Caco-2 (cell line): ENCODE data around the gene EPS8L3. TPM values are rescaled to one million over a fixed set of nuclear protein-coding genes. Genes with fewer than 3 reads are reported as not detected.
"Not testable (repeated sequence)": the region's sequence is repeated elsewhere in the genome, so short reads cannot be mapped to it uniquely, and the experiment has no call there.

ENCODE experiments used
- BruUV-seq: library from RNA; stranded (reverse); fragments of 400-500 nt; replicated peaks from 2 replicates; lab custom pipeline; 2021; lab: Mats Ljungman, UMichigan
- CTCF ChIA-PET: fragments of 300-600 bp; sonication (Branson Sonifier 250); formaldehyde crosslinking; loops from one replicate; lab custom pipeline; 2022; ENCODE audit warnings: antibody characterized with exemption; lab: Charles Lee
- POLR2A ChIA-PET: fragments of 300-600 bp; sonication (Branson Sonifier 250); formaldehyde crosslinking; loops from one replicate; lab custom pipeline; 2022; ENCODE audit warnings: antibody characterized with exemption; lab: Charles Lee
- DNase-seq, 2 experiments: peaks; one replicate each; pipeline versions ENCODE4 v3.0.0 to v3.0.0-alpha.2; 2020 to 2022
- H3K27me3 ChIP-seq: replicated peaks from 2 replicates; pipeline ENCODE4 v1.6.0; 2011; ENCODE audit warnings: low read length; ENCODE audit not compliant: control insufficient read depth, insufficient read depth
- H3K36me3 ChIP-seq: 2 replicates; pipeline ENCODE4 v1.5.1; 2011; ENCODE audit warnings: low read length; ENCODE audit not compliant: control insufficient read depth, insufficient read depth
- H3K4me1 ChIP-seq: fragments of 250-450 bp; sonication (Bioruptor Pico); 2 replicates; pipeline ENCODE4 v1.5.1; 2020; ENCODE audit warnings: mild to moderate bottlenecking
- H3K4me3 ChIP-seq: 2 replicates; pipeline ENCODE4 v1.5.1; 2011; ENCODE audit warnings: low read depth, mild to moderate bottlenecking, control low read depth, low read length
- H3K9me3 ChIP-seq: fragments of 250-450 bp; sonication (Bioruptor Pico); 2 replicates; pipeline ENCODE4 v1.5.1; 2020; ENCODE audit warnings: mild to moderate bottlenecking, moderate library complexity
- H3K27ac Mint-ChIP-seq: one replicate; pipeline ENCODE4 v1.8.0; 2022; ENCODE audit warnings: mixed read lengths; ENCODE audit not compliant: unreplicated experiment
- H3K27me3 Mint-ChIP-seq: one replicate; pipeline ENCODE4 v1.8.0; 2022; ENCODE audit warnings: mixed read lengths; ENCODE audit not compliant: insufficient read depth, unreplicated experiment
- H3K36me3 Mint-ChIP-seq: one replicate; pipeline ENCODE4 v1.8.0; 2022; ENCODE audit warnings: mild to moderate bottlenecking, mixed read lengths; ENCODE audit not compliant: insufficient read depth, unreplicated experiment
- H3K4me1 Mint-ChIP-seq: one replicate; pipeline ENCODE4 v1.8.0; 2022; ENCODE audit warnings: low read depth, mixed read lengths; ENCODE audit not compliant: unreplicated experiment
- H3K4me3 Mint-ChIP-seq: one replicate; pipeline ENCODE4 v1.8.0; 2022; ENCODE audit warnings: mild to moderate bottlenecking, moderate library complexity, mixed read lengths; ENCODE audit not compliant: unreplicated experiment
- H3K9me3 Mint-ChIP-seq: one replicate; pipeline ENCODE4 v1.8.0; 2022; ENCODE audit warnings: mixed read lengths; ENCODE audit not compliant: unreplicated experiment
- intact Hi-C: fragments of 100-400 bp; cut with micrococcal nuclease; formaldehyde crosslinking; loops from one replicate; pipeline ENCODE4 v1.10.0; 2022; ENCODE audit not compliant: unreplicated experiment
- total RNA-seq: library from RNA; stranded (reverse); gene quantifications from 2 replicates; pipeline ENCODE4 v1.2.3, GENCODE V29; 2022
- TF ChIP-seq, protein P1 (sequence below), 2 experiments: fragments of 200-600 bp in 1 of 2; IDR thresholded peaks; 1 replicate in 1 of 2; 2 replicates in 1 of 2; pipeline versions ENCODE4 v1.5.1 to v1.8.0; 2011 to 2022; ENCODE audit warnings: antibody characterized with exemption in 1 of 2, control low read depth in 1 of 2, inconsistent platforms in 1 of 2, low read depth in 1 of 2, low read length in 1 of 2, mild to moderate bottlenecking in 1 of 2, moderate library complexity in 1 of 2; ENCODE audit not compliant: insufficient read depth in 1 of 2, severe bottlenecking in 1 of 2, unreplicated experiment in 1 of 2

The EPS8L3 gene
- total RNA-seq, 1 experiment from 2014 or later, result 15.3 TPM

DNA sequence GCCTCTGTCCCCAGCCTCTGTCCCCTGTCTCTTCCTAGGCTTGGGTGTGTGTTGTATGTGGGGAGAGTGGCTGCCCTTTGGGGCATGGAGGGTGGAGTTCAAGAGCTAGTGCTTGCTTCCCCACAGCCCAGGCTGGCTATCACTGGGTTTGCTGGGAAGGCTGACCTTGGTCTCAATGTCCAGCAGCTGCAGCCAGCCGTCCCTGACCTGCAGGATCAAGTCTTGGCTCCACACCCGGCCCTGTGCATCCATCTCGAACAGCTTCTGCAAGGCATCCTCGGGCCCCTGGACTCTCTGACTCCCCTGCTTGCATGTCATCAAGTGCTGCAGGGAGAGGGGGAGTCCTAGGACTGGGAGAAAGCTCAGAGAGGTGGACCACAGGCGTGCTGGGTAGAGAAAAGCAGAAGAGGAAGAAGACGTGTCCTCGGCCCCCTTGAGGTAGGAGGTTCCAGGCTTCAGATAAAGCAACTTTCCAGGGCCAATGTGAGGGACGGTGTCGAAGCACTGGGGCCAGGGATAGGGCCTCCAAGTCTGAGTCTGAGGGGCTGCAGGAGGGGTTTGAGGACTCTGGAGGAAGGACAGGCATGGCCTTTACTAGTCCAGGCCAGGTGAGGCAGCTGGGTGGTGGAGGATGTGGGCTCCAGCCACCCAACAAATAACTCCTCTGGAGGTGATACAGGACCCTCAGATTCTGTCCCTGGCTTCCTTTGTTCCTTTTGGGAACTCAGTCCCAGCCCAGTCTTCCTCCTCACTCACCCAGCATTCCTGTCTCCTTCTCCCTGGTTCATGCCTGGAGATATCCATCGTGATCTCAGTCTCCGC, 4.0 kb downstream of the EPS8L3 start:
- no TSS peak for BruUV-seq
- POLR2A ChIA-PET, result no interaction called here
- peaks cover 11% of the 10 kb centered on the region for H3K36me3 Mint-ChIP-seq
- Histone ChIP-seq H3K36me3 (peaks cover 1% of the 10 kb centered on the region), H3K4me3 (no peak overlapping the region), H3K27me3 (no peaks in the 10 kb centered on the region), H3K4me1 (peaks cover 14% of the 10 kb centered on the region), H3K9me3 (no peaks in the 10 kb centered on the region)
- no peaks in the 10 kb centered on the region for H3K27me3 Mint-ChIP-seq
- TF ChIP-seq, protein P1, sequence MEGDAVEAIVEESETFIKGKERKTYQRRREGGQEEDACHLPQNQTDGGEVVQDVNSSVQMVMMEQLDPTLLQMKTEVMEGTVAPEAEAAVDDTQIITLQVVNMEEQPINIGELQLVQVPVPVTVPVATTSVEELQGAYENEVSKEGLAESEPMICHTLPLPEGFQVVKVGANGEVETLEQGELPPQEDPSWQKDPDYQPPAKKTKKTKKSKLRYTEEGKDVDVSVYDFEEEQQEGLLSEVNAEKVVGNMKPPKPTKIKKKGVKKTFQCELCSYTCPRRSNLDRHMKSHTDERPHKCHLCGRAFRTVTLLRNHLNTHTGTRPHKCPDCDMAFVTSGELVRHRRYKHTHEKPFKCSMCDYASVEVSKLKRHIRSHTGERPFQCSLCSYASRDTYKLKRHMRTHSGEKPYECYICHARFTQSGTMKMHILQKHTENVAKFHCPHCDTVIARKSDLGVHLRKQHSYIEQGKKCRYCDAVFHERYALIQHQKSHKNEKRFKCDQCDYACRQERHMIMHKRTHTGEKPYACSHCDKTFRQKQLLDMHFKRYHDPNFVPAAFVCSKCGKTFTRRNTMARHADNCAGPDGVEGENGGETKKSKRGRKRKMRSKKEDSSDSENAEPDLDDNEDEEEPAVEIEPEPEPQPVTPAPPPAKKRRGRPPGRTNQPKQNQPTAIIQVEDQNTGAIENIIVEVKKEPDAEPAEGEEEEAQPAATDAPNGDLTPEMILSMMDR (IDR thresholded peaks at IDR 0.05; ENCODE audit: insufficient read depth in 1 of 2, low read depth in 1 of 2, low read length in 1 of 2, severe bottlenecking in 1 of 2, unreplicated experiment in 1 of 2), result no peak
- H3K27ac Mint-ChIP-seq, result no peak overlapping the region
- H3K9me3 Mint-ChIP-seq, result no peaks in the 10 kb centered on the region
- intact Hi-C loops, result no loop called here
- CTCF ChIA-PET, result interaction anchor here (0.6 kb wide), 1 partner anchor 1559 kb away, joined by 3 read pairs; the partner anchor contains the start of gene SLC25A24
- no peak overlapping the region for H3K4me3 Mint-ChIP-seq
- no peak for DNase-seq
- H3K4me1 Mint-ChIP-seq, result peaks cover 27% of the 10 kb centered on the region

DNA sequence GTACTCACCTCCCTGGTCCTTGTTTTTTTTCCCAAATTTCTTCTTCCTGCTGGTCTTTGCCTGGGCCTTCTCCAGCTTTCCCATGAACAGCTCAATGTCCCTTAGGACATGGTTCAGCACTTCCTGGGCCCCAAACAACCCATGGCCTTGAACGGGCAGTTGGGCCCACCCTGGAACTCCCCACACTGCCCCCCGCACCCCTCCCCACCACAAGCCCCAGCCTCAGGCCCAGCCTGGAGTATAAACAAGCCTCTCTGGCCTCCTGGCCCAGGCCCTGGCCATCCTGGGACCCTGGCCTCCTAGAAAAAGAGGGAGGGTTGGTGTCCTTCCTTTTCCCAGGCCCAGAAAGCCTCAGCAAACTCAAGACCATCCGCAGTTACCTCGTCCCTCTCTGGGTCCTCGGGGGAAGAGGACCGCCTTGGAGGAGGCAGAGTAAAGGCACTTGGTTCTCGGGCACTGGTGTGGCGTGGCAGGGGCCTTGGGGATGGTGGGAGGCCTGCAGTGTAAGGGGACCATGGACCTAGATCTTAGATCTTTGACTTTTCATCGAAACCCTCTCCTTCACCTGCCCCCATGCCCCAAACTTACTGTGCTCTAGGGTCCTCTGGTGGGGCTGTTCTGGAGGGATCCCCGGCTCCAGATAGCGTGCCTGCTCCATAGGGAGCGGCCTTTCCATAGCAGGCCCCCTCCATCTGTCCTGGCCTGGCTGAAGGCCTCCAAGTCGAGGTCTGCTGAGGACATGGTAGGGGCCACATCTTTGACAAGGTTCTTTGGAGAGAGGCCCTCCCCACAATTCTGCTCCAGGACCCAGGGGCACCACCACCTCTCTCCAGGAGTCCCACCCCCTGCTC, 5.6 kb downstream of the EPS8L3 start:
- no peaks in the 10 kb centered on the region for H3K27me3 Mint-ChIP-seq
- H3K27me3 ChIP-seq, result no peaks in the 10 kb centered on the region
- no peaks in the 10 kb centered on the region for H3K9me3 ChIP-seq
- intact Hi-C loops, result no loop called here
- DNase-seq, result no peak
- no peaks in the 10 kb centered on the region for H3K9me3 Mint-ChIP-seq
- H3K4me3 Mint-ChIP-seq, result no peak overlapping the region
- H3K4me1 ChIP-seq, result peaks cover under 1% of the 10 kb centered on the region
- CTCF ChIA-PET, result no interaction called here
- POLR2A ChIA-PET, result no interaction called here
- TF ChIP-seq, protein P1 (IDR thresholded peaks at IDR 0.05; ENCODE audit: insufficient read depth in 1 of 2, low read depth in 1 of 2, low read length in 1 of 2, severe bottlenecking in 1 of 2, unreplicated experiment in 1 of 2), result no peak
- peaks cover 11% of the 10 kb centered on the region for H3K36me3 Mint-ChIP-seq
- no TSS peak for BruUV-seq
- H3K36me3 ChIP-seq, result peaks cover 1% of the 10 kb centered on the region
- H3K4me1 Mint-ChIP-seq, result peaks cover 22% of the 10 kb centered on the region
- no peak overlapping the region for H3K4me3 ChIP-seq
- no peak overlapping the region for H3K27ac Mint-ChIP-seq

DNA sequence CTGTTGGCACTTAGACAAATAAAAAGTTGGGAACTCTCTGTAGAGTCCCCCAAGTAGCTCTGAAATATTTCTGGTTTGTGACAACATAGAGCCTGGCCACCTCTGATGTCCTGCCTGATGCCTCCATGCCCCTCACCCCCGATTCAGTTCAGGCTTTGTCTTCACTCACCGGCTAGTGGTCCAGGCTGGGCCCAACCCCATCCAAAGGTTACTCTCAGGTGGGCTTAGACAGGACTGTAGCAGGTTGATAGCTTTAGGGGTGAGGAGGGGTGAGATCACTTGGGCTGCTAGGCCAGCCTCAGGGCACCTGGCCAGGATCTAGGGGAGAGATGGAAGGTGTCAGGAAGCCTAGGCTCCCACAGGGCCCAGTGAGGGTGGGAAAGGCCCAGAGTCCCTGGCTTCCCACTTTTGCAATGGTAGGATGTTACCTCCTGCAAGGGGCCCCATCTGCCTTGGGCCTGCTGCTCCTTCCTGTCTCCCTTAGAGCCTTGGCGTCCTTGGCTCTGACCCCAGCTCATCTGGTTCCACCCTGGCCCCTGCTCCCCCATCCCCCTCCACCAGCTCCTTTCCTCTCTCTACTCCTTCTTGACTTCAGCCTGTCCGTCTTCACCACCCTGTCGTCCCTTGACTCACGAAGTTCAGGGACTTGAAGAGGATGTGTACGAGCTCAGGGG, 6.7 kb downstream of the EPS8L3 start:
- no peak for DNase-seq
- intact Hi-C loops, result no loop called here
- Mint-ChIP-seq H3K36me3 (peaks cover 11% of the 10 kb centered on the region), H3K4me3 (no peak overlapping the region), H3K9me3 (no peaks in the 10 kb centered on the region), H3K27ac (no peak overlapping the region), H3K4me1 (peaks cover 12% of the 10 kb centered on the region), H3K27me3 (no peaks in the 10 kb centered on the region)
- peaks cover 1% of the 10 kb centered on the region for H3K36me3 ChIP-seq
- POLR2A ChIA-PET, result no interaction called here
- H3K4me3 ChIP-seq, result no peak overlapping the region
- H3K4me1 ChIP-seq, result no peaks in the 10 kb centered on the region
- no peaks in the 10 kb centered on the region for H3K27me3 ChIP-seq
- TF ChIP-seq, protein P1 (IDR thresholded peaks at IDR 0.05; ENCODE audit: insufficient read depth in 1 of 2, low read depth in 1 of 2, low read length in 1 of 2, severe bottlenecking in 1 of 2, unreplicated experiment in 1 of 2), result no peak
- CTCF ChIA-PET, result no interaction called here
- no peaks in the 10 kb centered on the region for H3K9me3 ChIP-seq
- BruUV-seq, result no TSS peak

DNA sequence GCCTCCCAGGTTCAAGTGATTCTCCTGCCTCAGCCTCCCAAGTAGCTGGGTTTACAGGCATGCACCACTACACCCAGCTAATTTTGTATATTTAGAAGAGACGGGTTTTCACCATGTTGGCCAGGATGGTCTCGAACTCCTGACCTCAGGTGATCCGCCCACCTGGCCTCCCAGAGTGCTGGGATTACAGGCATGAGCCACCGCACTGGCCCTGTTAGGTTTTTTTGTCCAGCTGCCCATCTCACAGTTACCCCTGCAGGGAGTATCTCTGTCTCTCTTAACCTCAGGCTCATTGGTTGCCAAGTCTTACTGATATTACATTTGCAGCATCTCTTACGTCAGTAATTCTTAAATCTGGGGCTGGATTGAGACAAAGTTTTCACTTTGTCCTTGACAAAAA, 7.4 kb downstream of the EPS8L3 start:
- DNase-seq, H3K9me3 Mint-ChIP-seq, H3K27ac Mint-ChIP-seq, H3K4me3 ChIP-seq, H3K27me3 Mint-ChIP-seq, H3K36me3 ChIP-seq, H3K4me3 Mint-ChIP-seq, CTCF ChIA-PET, BruUV-seq, POLR2A ChIA-PET, H3K9me3 ChIP-seq, H3K4me1 ChIP-seq, intact Hi-C loops, H3K27me3 ChIP-seq: not testable (repeated sequence)
- Mint-ChIP-seq H3K36me3 (peaks cover 11% of the 10 kb centered on the region), H3K4me1 (peaks cover 12% of the 10 kb centered on the region)
